ENCODE results near the gene C1QTNF5. TPM values are rescaled to one million over a fixed set of nuclear protein-coding genes. Genes with fewer than 3 reads are reported as not detected.
A peak's percentile ranks its signal among the peaks of the same experiment; 100 is the strongest.

The C1QTNF5 gene
- total and polyA plus RNA-seq, 2 donors from 2014 or later, result 40.4 to 42.8 TPM

GRCh38 chr11:119366690-119367620 is 26.3 kb upstream of the C1QTNF5 start:
- Histone ChIP-seq H3K4me3 (ENCODE audit: low read length in 3 of 3) (peak overlapping the region in 1 of 3 donors; percentile 26), H3K9ac (ENCODE audit: low read length in 3 of 3) (peak overlapping the region in 1 of 3 donors; percentile 43), H3K4me1 (ENCODE audit: control insufficient read depth in 2 of 3, insufficient read depth in 2 of 3, low read depth in 1 of 3, low read length in 3 of 3) (peaks cover 7 to 71% (median 46%) of the 10 kb centered on the region in 3 donors), H3K27me3 (ENCODE audit: control insufficient read depth, insufficient read depth, low read length) (no peaks in the 10 kb centered on the region), H3K9me3 (ENCODE audit: control insufficient read depth in 2 of 3, insufficient read depth in 1 of 3, low read length in 3 of 3) (no peaks in the 10 kb centered on the region), H3K36me3 (ENCODE audit: control insufficient read depth in 2 of 3, insufficient read depth in 3 of 3, low read length in 3 of 3) (peaks cover 0 to 5% (median 2%) of the 10 kb centered on the region in 3 donors), H3K27ac (ENCODE audit: low read depth in 2 of 2, low read length in 2 of 2) (peak overlapping the region; percentile 82 to 85)
- TF ChIP-seq CTCF (IDR thresholded peaks at IDR 0.05; ENCODE audit: borderline replicate concordance, extremely low read depth, insufficient read depth), result no peak
- FAIRE-seq, result no peak
- intact Hi-C loops (cut with DNase I), result no loop called here
- peak in 2 of 5 donors; percentile 30 to 44 for DNase-seq

GRCh38 chr11:119365071-119365591 is 24.4 kb upstream of the C1QTNF5 start:
- Histone ChIP-seq H3K4me3 (ENCODE audit: low read length in 3 of 3) (peak overlapping the region in 2 of 3 donors; percentile 32 to 47), H3K9me3 (ENCODE audit: control insufficient read depth in 2 of 3, insufficient read depth in 1 of 3, low read length in 3 of 3) (no peaks in the 10 kb centered on the region), H3K9ac (ENCODE audit: low read length in 3 of 3) (peak overlapping the region in 2 of 3 donors; percentile 21 to 35), H3K36me3 (ENCODE audit: control insufficient read depth in 2 of 3, insufficient read depth in 3 of 3, low read length in 3 of 3) (peaks cover 0 to 6% (median 3%) of the 10 kb centered on the region in 3 donors), H3K27me3 (ENCODE audit: control insufficient read depth, insufficient read depth, low read length) (no peaks in the 10 kb centered on the region), H3K27ac (ENCODE audit: low read depth in 2 of 2, low read length in 2 of 2) (peak overlapping the region; percentile 64 to 68), H3K4me1 (ENCODE audit: control insufficient read depth in 2 of 3, insufficient read depth in 2 of 3, low read depth in 1 of 3, low read length in 3 of 3) (peaks cover 7 to 57% (median 36%) of the 10 kb centered on the region in 3 donors)
- TF ChIP-seq CTCF (IDR thresholded peaks at IDR 0.05; ENCODE audit: borderline replicate concordance, extremely low read depth, insufficient read depth), result no peak
- DNase-seq (peak in 2 of 5 donors; percentile 44 to 47), FAIRE-seq (no peak)
- intact Hi-C loops (cut with DNase I), result no loop called here

GRCh38 chr11:119363851-119364590 is 23.3 kb upstream of the C1QTNF5 start:
- peak; percentile 61 to 87 (median 78) for DNase-seq
- TF ChIP-seq CTCF (IDR thresholded peaks at IDR 0.05; ENCODE audit: borderline replicate concordance, extremely low read depth, insufficient read depth), result no peak
- Histone ChIP-seq H3K4me1 (ENCODE audit: control insufficient read depth in 2 of 3, insufficient read depth in 2 of 3, low read depth in 1 of 3, low read length in 3 of 3) (peaks cover 7 to 59% (median 34%) of the 10 kb centered on the region in 3 donors), H3K9me3 (ENCODE audit: control insufficient read depth in 2 of 3, insufficient read depth in 1 of 3, low read length in 3 of 3) (no peaks in the 10 kb centered on the region), H3K9ac (ENCODE audit: low read length in 3 of 3) (peak overlapping the region in 1 of 3 donors; percentile 92), H3K36me3 (ENCODE audit: control insufficient read depth in 2 of 3, insufficient read depth in 3 of 3, low read length in 3 of 3) (peaks cover 0 to 17% (median 12%) of the 10 kb centered on the region in 3 donors), H3K27ac (ENCODE audit: low read depth in 2 of 2, low read length in 2 of 2) (peak overlapping the region; percentile 93 to 95), H3K4me3 (ENCODE audit: low read length in 3 of 3) (peak overlapping the region in 2 of 3 donors; percentile 81 to 87), H3K27me3 (ENCODE audit: control insufficient read depth, insufficient read depth, low read length) (no peaks in the 10 kb centered on the region)
- FAIRE-seq, result no peak
- intact Hi-C loops (cut with DNase I), result no loop called here
